ENCODE results near the gene MMP25. TPM values are rescaled to one million over a fixed set of nuclear protein-coding genes. Genes with fewer than 3 reads are reported as not detected.

MMP25 gene
- polyA plus RNA-seq, 4 donors: 0.67 to 2.7 (median 1.5) TPM

DNA sequence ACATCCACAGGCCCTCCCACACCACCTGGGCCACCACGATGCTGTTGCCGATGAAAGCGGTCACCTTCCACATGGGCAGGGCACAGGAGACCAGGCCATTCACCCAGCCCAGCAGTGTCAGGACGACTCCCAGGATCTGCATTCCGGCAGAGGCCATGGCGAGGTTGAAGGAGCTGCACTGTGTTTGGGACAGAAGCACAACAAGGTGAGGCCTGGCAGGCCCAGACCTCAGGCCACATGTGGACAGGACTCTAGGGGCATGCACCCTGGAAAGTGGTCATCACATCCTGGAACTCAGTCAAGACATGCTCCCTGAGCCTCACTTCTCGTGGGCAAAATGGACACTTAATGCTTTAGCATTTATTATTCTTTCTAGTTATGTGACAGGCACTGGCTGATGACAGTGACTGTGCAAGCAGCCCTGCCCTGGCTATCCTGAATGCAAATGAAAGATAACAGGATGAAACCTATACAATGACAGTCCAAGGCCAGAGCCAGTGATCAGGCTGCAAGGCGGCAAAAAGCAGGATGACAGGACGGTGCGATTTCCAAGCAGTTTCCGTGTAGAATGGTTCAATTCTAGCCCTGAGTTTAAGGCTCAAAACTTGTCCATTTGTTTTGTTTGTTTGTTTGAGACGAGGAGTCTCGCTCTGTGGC is 30.4 kb upstream of the MMP25 start:
- DNase-seq (ENCODE audit: low read depth in 4 of 4, low spot score in 3 of 4): no peak

DNA sequence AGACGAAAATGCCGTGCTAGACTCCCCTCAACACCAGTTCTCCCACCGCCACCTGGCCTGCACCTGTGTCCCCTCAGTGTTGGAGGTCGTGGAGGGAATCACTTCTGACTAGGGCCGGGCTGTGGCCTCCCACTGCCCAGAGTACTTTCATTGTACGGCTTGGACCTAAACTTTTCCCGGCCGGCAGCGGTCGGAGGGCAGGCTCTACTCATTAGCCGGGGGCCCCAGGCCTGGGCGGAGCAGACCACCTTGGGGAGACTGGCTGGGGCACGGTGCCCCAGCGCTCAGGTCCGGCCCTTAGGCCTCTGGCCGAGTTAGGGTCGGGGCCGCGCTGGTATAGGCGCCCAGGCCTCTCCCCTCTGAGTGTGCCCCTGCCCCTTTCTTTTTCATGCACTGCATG is 29.0 kb upstream of the MMP25 start:
- DNase-seq (ENCODE audit: low read depth in 4 of 4, low spot score in 3 of 4): no peak

DNA sequence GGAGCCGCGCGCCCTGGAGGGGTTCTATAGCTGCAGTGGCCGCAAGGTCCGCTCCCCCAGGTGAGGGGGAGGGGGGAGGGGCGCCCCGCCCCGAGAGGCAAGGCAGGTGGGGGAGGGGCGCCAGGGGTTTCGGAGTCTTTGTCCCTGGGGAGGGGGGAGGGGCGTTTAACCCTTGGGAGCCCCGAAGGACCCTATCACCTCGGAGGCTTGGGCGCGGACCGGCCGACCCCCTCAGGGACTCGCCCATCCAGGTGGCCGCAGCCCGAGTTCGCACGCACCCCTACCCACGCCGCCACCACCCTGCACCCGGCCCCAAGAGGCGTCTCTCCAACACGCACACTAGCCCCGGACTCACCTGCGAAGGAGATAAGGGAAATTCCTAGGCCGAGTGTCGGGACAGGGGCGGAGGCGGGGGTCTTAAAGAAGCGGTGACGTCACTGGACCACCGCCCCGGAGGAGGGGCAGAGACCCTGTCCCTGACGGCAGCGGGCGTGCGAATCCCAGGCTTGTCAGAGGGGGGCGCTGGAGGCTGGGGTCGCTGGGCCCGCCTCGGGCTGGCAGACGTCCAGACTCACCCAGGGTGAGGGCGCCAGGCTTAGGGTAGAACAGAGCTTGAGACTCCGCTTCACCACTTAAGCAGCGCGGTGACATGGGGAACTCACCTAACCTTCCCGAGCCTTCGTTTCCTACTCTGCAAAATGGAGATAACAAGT is 28.4 kb upstream of the MMP25 start, which contains the start of gene CLDN6:
TSS of gene CLDN6 (minus strand) at position 390 of the 713 bp plus-strand sequence. CDS start 2,162 bp downstream, outside the sequence.
- no peak for DNase-seq (ENCODE audit: low read depth in 4 of 4, low spot score in 3 of 4)

DNA sequence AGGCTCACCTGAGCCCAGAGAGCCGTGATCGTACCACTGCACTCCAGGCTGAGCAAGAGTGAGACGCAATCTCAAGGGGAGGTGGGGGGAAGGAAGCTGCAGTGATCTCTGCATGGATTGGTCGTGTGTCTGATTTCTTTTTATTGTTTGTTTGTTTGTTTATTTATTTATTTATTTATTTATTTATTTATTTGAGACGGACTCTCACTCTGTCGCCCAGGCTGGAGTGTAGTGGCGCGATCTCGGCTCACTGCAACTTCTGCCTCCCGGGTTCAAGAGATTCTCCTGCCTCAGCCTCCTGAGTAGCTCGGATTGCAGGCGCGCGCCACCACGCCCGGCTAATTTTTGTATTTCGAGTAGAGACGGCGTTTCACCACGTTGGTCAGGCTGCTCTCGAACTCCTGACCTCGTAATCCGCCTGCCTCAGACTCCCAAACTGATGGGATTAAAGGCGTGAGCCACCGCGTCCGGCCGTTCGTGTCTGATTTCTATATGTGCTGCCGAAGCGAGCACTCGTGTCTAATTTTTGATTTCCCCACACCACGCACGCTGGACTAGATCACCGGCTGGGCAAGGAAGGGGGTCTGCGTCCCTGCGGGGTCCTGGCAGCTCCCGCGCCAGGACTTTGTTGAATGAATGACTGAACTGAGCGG is 26.6 kb upstream of the MMP25 start:
- no peak for DNase-seq (ENCODE audit: low read depth in 4 of 4, low spot score in 3 of 4)

DNA sequence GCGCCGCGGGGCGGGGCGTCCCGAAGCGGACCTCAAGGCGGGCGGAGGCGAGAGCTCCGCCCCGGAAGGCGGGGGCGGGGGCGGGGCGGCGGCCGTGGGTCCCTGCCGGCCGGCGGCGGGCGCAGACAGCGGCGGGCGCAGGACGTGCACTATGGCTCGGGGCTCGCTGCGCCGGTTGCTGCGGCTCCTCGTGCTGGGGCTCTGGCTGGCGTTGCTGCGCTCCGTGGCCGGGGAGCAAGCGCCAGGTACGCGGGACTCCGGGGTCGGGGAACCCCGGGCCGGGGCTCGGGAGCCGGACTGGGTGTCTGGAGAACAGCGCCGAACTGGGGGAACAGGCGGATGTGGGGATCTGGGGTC is 26.1 kb upstream of the MMP25 start, which contains the start of gene TNFRSF12A:
TSS of gene TNFRSF12A (plus strand) at position 122 of the 357 bp plus-strand sequence. CDS start at position 152, 30 bp downstream.
- no peak for DNase-seq (ENCODE audit: low read depth in 4 of 4, low spot score in 3 of 4)

DNA sequence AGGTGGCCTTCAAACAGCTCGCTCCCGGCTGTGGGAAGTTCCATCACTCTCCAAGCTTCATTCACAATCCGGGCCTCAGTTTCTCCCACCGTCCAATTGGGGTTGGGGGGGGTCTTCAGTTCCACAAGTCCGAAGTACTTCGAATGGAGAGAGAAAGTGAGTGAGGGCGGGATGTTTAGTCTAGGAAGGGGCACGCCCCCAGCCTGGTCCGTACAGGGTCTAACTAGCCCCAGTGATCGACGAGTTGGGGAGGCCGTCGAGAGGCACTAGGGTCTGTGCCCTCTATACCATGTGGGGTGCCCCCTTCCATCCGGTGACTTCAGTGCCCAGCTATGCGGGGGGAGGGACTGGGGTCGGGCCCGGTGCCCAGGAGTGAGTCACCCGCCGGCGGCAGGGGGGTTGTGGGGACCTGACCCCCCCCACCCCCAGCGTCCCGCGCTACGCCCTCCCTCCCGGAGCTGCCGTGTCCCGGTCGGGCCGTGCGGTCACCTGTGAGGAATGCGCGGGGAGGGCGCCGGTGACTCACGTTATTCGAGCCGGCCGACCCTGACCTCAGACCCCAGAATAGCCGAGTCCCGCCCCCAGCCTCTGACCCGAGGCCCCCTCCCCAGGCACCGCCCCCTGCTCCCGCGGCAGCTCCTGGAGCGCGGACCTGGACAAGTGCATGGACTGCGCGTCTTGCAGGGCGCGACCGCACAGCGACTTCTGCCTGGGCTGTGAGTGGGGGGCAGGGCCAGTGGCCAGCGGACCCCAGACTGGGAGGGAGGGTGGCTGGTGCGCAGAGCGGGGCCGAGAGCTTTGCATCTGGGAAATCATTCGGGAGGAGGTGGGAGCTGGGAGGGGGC is 25.5 kb upstream of the MMP25 start:
- DNase-seq (ENCODE audit: low read depth in 4 of 4, low spot score in 3 of 4): no peak

DNA sequence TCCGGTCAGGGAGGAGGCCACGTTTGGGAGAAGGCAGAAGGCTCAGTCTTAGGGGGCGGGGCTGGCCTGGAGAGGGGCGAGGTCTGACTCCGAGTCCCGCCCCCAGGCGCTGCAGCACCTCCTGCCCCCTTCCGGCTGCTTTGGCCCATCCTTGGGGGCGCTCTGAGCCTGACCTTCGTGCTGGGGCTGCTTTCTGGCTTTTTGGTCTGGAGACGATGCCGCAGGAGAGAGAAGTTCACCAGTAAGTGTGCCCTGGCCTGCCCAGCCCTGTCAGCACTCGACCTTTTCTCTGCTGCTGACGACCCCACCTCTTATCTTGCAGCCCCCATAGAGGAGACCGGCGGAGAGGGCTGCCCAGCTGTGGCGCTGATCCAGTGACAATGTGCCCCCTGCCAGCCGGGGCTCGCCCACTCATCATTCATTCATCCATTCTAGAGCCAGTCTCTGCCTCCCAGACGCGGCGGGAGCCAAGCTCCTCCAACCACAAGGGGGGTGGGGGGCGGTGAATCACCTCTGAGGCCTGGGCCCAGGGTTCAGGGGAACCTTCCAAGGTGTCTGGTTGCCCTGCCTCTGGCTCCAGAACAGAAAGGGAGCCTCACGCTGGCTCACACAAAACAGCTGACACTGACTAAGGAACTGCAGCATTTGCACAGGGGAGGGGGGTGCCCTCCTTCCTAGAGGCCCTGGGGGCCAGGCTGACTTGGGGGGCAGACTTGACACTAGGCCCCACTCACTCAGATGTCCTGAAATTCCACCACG is 24.7 kb upstream of the MMP25 start:
- no peak for DNase-seq (ENCODE audit: low read depth in 4 of 4, low spot score in 3 of 4)

DNA sequence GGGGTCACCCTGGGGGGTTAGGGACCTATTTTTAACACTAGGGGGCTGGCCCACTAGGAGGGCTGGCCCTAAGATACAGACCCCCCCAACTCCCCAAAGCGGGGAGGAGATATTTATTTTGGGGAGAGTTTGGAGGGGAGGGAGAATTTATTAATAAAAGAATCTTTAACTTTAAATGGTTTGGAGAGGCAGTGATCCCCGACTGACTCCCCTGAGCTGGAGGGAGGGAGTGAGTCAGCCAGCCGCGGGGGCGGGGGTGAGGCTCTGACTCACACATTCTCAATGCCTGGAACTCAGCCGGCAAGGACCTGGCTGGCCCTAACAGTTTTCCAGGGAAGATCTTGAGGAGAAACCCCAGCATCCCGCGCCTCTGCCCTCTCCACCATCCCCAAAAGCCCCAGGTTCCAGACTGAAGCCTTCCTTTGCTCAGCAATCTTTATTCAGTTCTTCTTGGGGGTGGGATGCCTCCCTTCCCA is 24.1 kb upstream of the MMP25 start:
- DNase-seq (ENCODE audit: low read depth in 4 of 4, low spot score in 3 of 4): peak in 1 of 4 donors; percentile 64

DNA sequence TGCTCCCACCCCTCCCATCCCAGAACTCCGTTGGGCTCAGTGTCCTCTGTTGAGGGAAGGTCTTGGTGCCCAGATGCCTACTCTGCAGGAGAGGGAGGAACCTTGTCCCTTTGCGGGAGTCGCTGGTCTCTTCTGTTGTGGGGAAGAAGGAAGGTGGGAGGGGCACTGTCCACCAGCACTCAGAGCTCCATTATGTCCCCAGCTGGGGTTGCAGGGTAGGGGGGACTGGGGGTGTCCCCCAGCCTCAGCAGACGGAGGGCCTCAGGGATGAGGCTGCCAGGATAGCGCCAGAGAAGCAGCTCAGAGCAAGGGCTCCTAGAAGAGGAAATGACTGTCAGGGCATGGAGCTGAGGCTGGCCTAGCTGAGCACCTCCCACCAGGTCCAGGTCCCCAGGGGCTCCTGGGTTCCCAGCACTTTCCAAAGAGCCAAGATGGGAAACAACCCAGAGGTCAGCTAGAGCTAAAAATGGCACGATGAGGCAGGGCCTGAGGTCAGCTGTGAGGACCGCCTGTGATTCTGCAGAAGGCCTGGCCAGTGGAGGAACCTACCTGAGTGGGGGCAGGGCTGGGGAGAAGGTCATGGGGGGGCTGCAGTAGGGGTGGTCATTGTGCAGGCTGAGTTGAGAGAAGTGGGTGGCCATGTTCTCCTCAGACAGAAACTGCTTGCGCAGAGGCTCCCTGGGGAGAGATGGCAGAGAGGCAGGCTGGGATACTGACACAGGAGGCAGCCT is 23.5 kb upstream of the MMP25 start:
- DNase-seq (ENCODE audit: low read depth in 4 of 4, low spot score in 3 of 4): no peak

- no peak for DNase-seq (ENCODE audit: low read depth in 4 of 4, low spot score in 3 of 4)
Observed at GRCh38 chr16:3023415-3023668, 23.0 kb upstream of the MMP25 start.

DNA sequence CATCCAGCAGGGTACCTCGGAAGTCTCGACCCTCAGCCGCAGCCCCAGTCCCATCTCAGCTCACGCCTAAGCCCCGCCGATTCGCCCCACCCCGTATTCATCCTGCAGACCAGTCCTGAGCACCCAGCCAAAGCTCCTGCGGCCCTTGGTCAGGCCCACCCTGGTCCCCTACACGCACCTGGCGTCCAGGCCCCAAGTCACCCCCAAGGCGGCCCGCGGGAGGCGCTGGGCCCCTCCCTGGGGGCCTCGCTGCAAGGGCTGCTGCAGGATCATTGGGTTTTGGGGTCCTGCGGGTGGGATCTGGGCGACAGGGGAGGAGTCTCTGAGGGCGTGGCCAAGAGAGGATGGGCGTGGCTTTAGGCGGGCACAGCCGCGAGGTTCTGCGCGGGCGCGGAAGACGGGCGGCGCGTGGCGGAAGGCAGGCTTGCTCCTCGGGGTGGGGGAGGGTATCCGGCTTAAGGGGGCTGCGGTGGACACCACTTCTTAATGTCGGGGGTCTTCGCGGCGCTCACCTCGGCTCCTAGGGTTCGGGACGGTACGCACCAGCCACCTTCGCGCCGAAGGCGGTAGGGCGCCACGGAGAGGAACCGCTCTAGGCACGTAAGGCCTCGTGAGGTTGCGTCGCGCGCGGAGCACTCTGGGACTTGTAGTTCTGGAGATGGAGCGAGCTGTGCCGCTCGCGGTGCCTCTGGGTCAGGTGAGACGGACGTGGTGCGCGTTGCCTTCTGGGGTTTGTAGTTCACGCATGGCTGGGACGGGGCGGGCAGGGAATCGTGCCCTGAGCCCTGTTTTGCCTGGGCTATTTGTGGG is 22.5 kb upstream of the MMP25 start, which contains the start of the genes HCFC1R1 and THOC6:
TSS of gene HCFC1R1 (minus strand) at position 274 of the 810 bp plus-strand sequence. CDS start at position 273, 1 bp downstream.
TSS of gene THOC6 (plus strand) at position 367 of the 810 bp plus-strand sequence. CDS start at position 659, 292 bp downstream.
- DNase-seq (ENCODE audit: low read depth in 4 of 4, low spot score in 3 of 4): peak; percentile 90 to 95 (median 94)

GRCh38 chr16:3025032-3026002 is 21.0 kb upstream of the MMP25 start:
- no peak for DNase-seq (ENCODE audit: low read depth in 4 of 4, low spot score in 3 of 4)

DNA sequence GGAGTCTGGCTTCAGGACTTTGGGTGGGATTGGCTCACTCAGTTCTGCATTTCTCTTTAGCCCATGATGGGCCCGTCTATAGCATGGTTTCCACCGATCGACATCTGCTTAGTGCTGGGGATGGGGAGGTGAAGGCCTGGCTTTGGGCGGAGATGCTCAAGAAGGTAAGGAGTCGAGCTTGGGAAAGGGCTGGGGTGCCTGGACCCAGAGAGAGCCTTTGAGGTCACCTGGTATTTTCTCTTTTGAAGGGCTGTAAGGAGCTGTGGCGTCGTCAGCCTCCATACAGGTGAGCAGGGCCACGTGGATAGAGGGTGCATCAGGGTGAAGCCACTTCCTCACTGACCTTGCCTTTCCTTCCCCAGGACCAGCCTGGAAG is 20.4 kb upstream of the MMP25 start:
- no peak for DNase-seq (ENCODE audit: low read depth in 4 of 4, low spot score in 3 of 4)

DNA sequence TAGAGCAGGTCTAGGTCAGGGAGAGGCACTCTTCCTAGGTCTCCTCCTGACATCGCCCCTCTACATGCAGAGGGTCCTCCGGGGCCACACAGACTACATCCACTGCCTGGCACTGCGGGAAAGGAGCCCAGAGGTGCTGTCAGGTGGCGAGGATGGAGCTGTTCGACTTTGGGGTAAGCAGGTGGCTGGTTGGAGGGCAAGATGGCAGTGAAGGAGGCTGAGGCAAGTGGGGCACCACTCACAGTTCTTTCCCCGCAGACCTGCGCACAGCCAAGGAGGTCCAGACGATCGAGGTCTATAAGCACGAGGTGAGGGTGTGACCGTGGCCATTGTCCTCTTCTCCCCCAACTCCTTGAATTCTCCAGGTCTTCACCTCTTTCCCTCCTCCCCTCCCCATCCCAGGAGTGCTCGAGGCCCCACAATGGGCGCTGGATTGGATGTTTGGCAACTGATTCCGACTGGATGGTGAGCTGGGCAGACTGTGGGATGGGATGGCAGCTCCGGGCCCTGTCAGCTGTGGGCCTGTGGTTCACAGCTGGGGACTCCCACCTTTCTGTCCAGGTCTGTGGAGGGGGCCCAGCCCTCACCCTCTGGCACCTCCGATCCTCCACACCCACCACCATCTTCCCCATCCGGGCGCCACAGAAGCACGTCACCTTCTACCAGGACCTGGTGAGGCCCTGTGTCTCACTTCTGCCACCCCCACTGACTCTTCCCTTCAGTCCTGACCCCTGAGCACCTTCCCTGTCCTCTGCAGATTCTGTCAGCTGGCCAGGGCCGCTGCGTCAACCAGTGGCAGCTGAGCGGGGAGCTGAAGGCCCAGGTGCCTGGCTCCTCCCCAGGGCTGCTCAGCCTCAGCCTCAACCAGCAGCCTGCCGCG is 19.5 kb upstream of the MMP25 start:
- DNase-seq (ENCODE audit: low read depth in 4 of 4, low spot score in 3 of 4): no peak

GRCh38 chr16:3027489-3027795 is 18.9 kb upstream of the MMP25 start:
- DNase-seq (ENCODE audit: low read depth in 4 of 4, low spot score in 3 of 4): no peak

DNA sequence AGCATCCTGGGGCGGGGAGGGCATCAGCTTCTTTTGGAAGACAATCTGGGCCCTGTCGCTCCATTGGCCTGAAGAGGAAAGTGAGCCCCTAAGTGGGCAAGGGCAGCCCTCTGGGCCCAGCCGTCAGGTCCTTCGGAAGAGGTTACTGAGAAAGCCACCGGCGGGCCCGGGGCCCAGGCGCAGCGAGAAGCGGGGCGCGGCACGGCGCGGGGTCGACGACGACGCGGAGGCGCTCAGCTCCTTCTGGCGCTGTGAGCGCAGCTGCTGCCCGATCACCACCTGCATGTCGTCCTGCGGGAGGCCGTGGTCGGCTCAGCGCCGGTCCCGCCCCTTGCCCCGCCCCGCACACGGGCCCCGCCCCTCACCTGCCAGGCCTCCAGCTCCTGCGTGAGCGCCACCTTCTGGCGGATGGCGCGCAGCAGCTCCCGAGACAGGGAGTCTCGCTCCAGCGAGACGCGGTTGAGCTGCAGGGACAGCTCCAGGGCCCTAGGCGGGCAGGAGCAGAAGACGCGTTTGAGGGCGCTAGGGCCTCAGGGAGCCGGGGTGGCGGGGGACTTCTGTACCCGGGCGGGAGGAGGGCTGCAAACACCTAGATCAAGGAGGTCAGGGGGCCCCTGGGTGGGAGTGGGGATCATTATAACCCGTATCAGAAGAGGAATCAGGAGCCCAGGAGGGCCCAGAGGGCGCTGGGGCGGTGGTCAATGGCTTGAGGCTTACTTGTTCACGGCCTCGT is 18.2 kb upstream of the MMP25 start:
- DNase-seq (ENCODE audit: low read depth in 4 of 4, low spot score in 3 of 4): peak in 1 of 4 donors; percentile 74

Measured in left renal pelvis (tissue), 4 donors.